Liver (tissue), 9 donors: Measurements from ENCODE around the gene PTPRS. TPM values are rescaled to one million over a fixed set of nuclear protein-coding genes. Genes with fewer than 3 reads are reported as not detected.

Experiments used
- DNase-seq: peaks from one replicate; pipeline ENCODE4 v3.0.0-alpha.2; 2017; ENCODE audit warnings: low spot score
- H3K27ac ChIP-seq, 2 donors: one replicate each; pipeline ENCODE4 v1.7.0; 2013; ENCODE audit warnings: inconsistent platforms in 2 of 2, low read length in 2 of 2, control low read depth in 1 of 2, low read depth in 1 of 2, mild to moderate bottlenecking in 1 of 2
- H3K27me3 ChIP-seq, 4 donors: one replicate each; pipeline versions ENCODE4 v1.6.1 to v1.7.0; 2013; ENCODE audit warnings: low read length in 3 of 4, inconsistent platforms in 1 of 4, mild to moderate bottlenecking in 1 of 4, moderate library complexity in 1 of 4; ENCODE audit not compliant: control insufficient read depth in 4 of 4, insufficient read depth in 4 of 4
- H3K36me3 ChIP-seq, 4 donors: one replicate each; pipeline versions ENCODE4 v1.6.1 to v1.7.0; 2013; ENCODE audit warnings: low read length in 3 of 4, mild to moderate bottlenecking in 3 of 4, low read depth in 1 of 4, moderate library complexity in 1 of 4; ENCODE audit not compliant: control insufficient read depth in 4 of 4, insufficient read depth in 3 of 4
- H3K4me1 ChIP-seq, 4 donors: one replicate each; pipeline versions ENCODE4 v1.6.1 to v1.7.0; 2013; ENCODE audit warnings: low read length in 3 of 4, mild to moderate bottlenecking in 3 of 4, moderate library complexity in 1 of 4; ENCODE audit not compliant: control insufficient read depth in 4 of 4, insufficient read depth in 4 of 4
- H3K4me3 ChIP-seq, 3 donors: one replicate each; pipeline versions ENCODE4 v1.6.1 to v1.7.0; 2013; ENCODE audit warnings: low read length in 3 of 3, control low read depth in 1 of 3, low read depth in 1 of 3, mild to moderate bottlenecking in 1 of 3
- H3K9ac ChIP-seq, 2 donors: one replicate each; pipeline ENCODE4 v1.7.0; 2013; ENCODE audit warnings: low read length in 2 of 2, mild to moderate bottlenecking in 2 of 2, moderate library complexity in 2 of 2, control low read depth in 1 of 2, low read depth in 1 of 2
- H3K9me3 ChIP-seq, 4 donors: one replicate each; pipeline versions ENCODE4 v1.6.1 to v1.7.0; 2013; ENCODE audit warnings: low read length in 3 of 4; ENCODE audit not compliant: control insufficient read depth in 4 of 4
- FOXA2 ChIP-seq: IDR thresholded peaks from 2 replicates; pipeline ENCODE4 v1.6.1; 2016; ENCODE audit warnings: antibody characterized with exemption
- GABPA ChIP-seq, 2 donors: IDR thresholded peaks in 1 of 2; conservative IDR thresholded peaks in 1 of 2; 2 replicates each; pipeline ENCODE4 v1.6.1; 2016; ENCODE audit warnings: antibody characterized with exemption in 2 of 2, mild to moderate bottlenecking in 1 of 2, moderate library complexity in 1 of 2
- HNF4A ChIP-seq, 2 donors: conservative IDR thresholded peaks; 2 replicates each; pipeline ENCODE4 v1.6.1; 2016; ENCODE audit warnings: antibody characterized with exemption in 2 of 2, mild to moderate bottlenecking in 2 of 2
- HNF4G ChIP-seq: IDR thresholded peaks from 2 replicates; pipeline ENCODE4 v1.6.1; 2016; ENCODE audit warnings: antibody characterized with exemption
- JUND ChIP-seq, 2 donors: IDR thresholded peaks; 2 replicates each; pipeline ENCODE4 v1.6.1; 2016; ENCODE audit warnings: antibody characterized with exemption in 2 of 2
- NR2F2 ChIP-seq: IDR thresholded peaks from 2 replicates; pipeline ENCODE4 v1.6.1; 2016; ENCODE audit warnings: antibody characterized with exemption
- RXRA ChIP-seq, 2 donors: IDR thresholded peaks; 2 replicates each; pipeline ENCODE4 v1.6.1; 2017 to 2018; ENCODE audit warnings: antibody characterized with exemption in 2 of 2, mild to moderate bottlenecking in 1 of 2
- SP1 ChIP-seq: IDR thresholded peaks from 2 replicates; pipeline ENCODE4 v1.6.1; 2018; ENCODE audit warnings: antibody characterized with exemption, mild to moderate bottlenecking
- YY1 ChIP-seq: IDR thresholded peaks from 2 replicates; pipeline ENCODE4 v1.6.1; 2016; ENCODE audit warnings: antibody characterized with exemption, mild to moderate bottlenecking
- WGBS: extraction: QIAGEN DNeasy Blood & Tissue Kit; methylation state at CpG from one replicate; pipeline ENCODE4 v1.1.7; 2013; 5-methylcytosine and 5-hydroxymethylcytosine counted together
- polyA plus RNA-seq, 2 donors: library from polyadenylated mRNA; stranded (reverse) in 1 of 2; unstranded in 1 of 2; fragments of 200-250 nt in 1 of 2; fragments of >200 nt in 1 of 2; fragmentation: Nextera tagmentation in 1 of 2; extraction: Ambion mirVana in 1 of 2; gene quantifications; one replicate each; pipeline versions ENCODE4 v1.2.1 to v1.2.3, GENCODE V29; 2013 to 2015
- total RNA-seq, 2 donors: library from RNA; depleted of rRNA; stranded (reverse); fragments of >200 nt; gene quantifications; one replicate each; pipeline ENCODE4 v1.2.3, GENCODE V29; 2014
- TF ChIP-seq, protein P1 (sequence below): IDR thresholded peaks from 2 replicates; pipeline ENCODE4 v1.6.1; 2016; ENCODE audit warnings: antibody characterized with exemption
- TF ChIP-seq, protein P2 (sequence below): IDR thresholded peaks from 2 replicates; pipeline ENCODE4 v1.6.1; 2016; ENCODE audit warnings: antibody characterized with exemption, mild to moderate bottlenecking
- TF ChIP-seq, protein P3 (sequence below): IDR thresholded peaks from 2 replicates; pipeline ENCODE4 v1.6.1; 2016; ENCODE audit warnings: antibody characterized with exemption
- TF ChIP-seq, protein P4 (sequence below): IDR thresholded peaks from 2 replicates; pipeline ENCODE4 v1.6.1; 2016; ENCODE audit warnings: antibody characterized with exemption
- TF ChIP-seq, protein P5 (sequence below): fragments of 150-350 bp; IDR thresholded peaks from 2 replicates; pipeline ENCODE4 v1.5.1; 2017; ENCODE audit warnings: improper control_type of control experiment, low read depth, low read length; ENCODE audit not compliant: missing input control
- donor health status: healthy.
- donor health status: healthy.
- donor health status: healthy.
- donor health status: healthy.
- donor health status: healthy.

PTPRS gene
- total RNA-seq: 10 to 100 TPM; 33.2 to 49.7 TPM
- polyA plus RNA-seq: 1 to 10 TPM; 1.3 to 7.3 TPM

DNA sequence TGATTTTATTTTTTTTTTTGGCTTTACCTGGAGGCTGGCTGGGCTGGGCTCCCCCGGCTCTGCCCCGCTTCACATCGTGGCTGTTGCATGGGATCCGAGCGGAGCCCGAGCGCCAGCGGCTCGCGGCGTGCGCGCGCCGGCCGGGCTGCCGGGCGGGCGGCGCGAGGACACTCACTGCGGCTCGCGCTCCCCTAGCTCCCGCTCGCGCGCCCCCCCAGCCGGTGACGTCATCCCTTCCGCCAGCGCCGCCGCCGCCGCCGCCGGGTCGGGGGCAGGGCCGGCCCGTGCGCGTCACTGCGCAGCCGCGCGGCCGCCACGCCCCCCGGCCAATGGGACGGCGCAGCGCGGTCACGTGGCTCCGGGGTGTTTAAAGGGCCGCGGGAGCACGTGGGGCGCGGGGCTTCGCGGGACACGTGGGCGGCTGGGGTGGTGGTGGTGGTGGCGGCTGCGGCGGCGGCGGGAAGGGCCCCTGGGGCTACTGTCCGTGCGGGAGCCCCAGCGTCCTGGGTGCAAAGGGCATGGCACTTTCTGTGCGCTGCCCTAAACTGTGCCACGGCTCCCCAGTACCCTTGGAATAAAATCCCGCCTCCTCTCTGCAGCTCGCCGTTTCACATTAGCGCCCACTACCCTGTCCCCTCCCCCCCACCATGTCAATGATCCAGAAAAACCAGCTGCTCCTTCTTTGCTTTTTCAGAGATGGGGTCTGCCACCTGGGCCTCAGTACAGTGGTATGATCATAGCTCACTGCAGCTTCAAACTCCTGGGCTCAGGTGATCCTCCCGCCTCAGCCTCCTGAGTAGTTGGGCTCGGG lies at the start of gene PTPRS:
TSS of gene PTPRS (minus strand) at position 176 of the 811 bp plus-strand sequence. CDS start 54,672 bp downstream, outside the sequence.
- Histone ChIP-seq H3K9me3 (no peaks in the 10 kb centered on the region), H3K4me1 (peaks cover 0 to 10% (median 2%) of the 10 kb centered on the region in 4 donors), H3K36me3 (no peaks in the 10 kb centered on the region), H3K4me3 (peak within 1 kb of the TSS in 2 of 3 donors; percentile 33 to 56), H3K27ac (no peak within 1 kb of the TSS), H3K9ac (no peak within 1 kb of the TSS), H3K27me3 (peaks cover 0 to 13% (median 2%) of the 10 kb centered on the region in 4 donors)
- 8% methylated on average over 81 of the region's 81 CpGs for WGBS
- DNase-seq: peak; percentile 64
- no peak for TF ChIP-seq YY1
- no peak for TF ChIP-seq GABPA (IDR thresholded peaks at IDR 0.05 in 1 of 2, conservative IDR thresholded peaks at IDR 0.05 in 1 of 2)
- TF ChIP-seq NR2F2: no peak
- TF ChIP-seq, protein P1, sequence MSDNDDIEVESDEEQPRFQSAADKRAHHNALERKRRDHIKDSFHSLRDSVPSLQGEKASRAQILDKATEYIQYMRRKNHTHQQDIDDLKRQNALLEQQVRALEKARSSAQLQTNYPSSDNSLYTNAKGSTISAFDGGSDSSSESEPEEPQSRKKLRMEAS: no peak
- no peak for TF ChIP-seq SP1
- TF ChIP-seq FOXA2: no peak
- TF ChIP-seq, protein P2, sequence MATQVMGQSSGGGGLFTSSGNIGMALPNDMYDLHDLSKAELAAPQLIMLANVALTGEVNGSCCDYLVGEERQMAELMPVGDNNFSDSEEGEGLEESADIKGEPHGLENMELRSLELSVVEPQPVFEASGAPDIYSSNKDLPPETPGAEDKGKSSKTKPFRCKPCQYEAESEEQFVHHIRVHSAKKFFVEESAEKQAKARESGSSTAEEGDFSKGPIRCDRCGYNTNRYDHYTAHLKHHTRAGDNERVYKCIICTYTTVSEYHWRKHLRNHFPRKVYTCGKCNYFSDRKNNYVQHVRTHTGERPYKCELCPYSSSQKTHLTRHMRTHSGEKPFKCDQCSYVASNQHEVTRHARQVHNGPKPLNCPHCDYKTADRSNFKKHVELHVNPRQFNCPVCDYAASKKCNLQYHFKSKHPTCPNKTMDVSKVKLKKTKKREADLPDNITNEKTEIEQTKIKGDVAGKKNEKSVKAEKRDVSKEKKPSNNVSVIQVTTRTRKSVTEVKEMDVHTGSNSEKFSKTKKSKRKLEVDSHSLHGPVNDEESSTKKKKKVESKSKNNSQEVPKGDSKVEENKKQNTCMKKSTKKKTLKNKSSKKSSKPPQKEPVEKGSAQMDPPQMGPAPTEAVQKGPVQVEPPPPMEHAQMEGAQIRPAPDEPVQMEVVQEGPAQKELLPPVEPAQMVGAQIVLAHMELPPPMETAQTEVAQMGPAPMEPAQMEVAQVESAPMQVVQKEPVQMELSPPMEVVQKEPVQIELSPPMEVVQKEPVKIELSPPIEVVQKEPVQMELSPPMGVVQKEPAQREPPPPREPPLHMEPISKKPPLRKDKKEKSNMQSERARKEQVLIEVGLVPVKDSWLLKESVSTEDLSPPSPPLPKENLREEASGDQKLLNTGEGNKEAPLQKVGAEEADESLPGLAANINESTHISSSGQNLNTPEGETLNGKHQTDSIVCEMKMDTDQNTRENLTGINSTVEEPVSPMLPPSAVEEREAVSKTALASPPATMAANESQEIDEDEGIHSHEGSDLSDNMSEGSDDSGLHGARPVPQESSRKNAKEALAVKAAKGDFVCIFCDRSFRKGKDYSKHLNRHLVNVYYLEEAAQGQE: no peak
- TF ChIP-seq, protein P3, sequence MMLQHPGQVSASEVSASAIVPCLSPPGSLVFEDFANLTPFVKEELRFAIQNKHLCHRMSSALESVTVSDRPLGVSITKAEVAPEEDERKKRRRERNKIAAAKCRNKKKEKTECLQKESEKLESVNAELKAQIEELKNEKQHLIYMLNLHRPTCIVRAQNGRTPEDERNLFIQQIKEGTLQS: no peak
- TF ChIP-seq, protein P4, sequence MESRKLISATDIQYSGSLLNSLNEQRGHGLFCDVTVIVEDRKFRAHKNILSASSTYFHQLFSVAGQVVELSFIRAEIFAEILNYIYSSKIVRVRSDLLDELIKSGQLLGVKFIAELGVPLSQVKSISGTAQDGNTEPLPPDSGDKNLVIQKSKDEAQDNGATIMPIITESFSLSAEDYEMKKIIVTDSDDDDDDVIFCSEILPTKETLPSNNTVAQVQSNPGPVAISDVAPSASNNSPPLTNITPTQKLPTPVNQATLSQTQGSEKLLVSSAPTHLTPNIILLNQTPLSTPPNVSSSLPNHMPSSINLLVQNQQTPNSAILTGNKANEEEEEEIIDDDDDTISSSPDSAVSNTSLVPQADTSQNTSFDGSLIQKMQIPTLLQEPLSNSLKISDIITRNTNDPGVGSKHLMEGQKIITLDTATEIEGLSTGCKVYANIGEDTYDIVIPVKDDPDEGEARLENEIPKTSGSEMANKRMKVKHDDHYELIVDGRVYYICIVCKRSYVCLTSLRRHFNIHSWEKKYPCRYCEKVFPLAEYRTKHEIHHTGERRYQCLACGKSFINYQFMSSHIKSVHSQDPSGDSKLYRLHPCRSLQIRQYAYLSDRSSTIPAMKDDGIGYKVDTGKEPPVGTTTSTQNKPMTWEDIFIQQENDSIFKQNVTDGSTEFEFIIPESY: no peak
- TF ChIP-seq, protein P5, sequence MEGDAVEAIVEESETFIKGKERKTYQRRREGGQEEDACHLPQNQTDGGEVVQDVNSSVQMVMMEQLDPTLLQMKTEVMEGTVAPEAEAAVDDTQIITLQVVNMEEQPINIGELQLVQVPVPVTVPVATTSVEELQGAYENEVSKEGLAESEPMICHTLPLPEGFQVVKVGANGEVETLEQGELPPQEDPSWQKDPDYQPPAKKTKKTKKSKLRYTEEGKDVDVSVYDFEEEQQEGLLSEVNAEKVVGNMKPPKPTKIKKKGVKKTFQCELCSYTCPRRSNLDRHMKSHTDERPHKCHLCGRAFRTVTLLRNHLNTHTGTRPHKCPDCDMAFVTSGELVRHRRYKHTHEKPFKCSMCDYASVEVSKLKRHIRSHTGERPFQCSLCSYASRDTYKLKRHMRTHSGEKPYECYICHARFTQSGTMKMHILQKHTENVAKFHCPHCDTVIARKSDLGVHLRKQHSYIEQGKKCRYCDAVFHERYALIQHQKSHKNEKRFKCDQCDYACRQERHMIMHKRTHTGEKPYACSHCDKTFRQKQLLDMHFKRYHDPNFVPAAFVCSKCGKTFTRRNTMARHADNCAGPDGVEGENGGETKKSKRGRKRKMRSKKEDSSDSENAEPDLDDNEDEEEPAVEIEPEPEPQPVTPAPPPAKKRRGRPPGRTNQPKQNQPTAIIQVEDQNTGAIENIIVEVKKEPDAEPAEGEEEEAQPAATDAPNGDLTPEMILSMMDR: no peak
- no peak for TF ChIP-seq HNF4G
- TF ChIP-seq RXRA (IDR thresholded peaks at IDR 0.05): no peak

DNA sequence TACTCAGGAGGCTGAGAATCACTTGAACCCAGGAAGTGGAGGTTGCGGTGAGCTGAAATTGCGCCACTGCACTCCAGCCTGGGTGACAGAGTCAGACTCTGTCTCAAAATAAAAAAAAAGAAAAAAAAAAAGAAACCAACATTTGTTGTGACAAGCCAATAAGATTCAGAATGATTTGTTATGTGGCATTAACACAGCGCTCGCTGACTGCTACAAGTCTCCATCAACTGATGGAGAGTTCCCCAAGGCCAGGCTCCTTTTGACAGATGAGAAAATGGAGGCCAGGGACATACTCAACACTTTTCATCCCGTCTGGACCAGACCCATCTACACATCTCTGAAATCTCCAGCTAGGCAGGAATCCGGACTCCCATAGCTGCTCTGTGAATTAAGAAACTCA lies 48.7 kb upstream of the PTPRS start:
- no peak for DNase-seq
- Histone ChIP-seq H3K36me3 (no peaks in the 10 kb centered on the region), H3K9ac (no peak overlapping the region), H3K27me3 (peaks cover 0 to 11% (median 1%) of the 10 kb centered on the region in 4 donors), H3K27ac (no peak overlapping the region), H3K4me1 (no peaks in the 10 kb centered on the region), H3K9me3 (peaks cover 0 to 3% (median under 1%) of the 10 kb centered on the region in 4 donors), H3K4me3 (no peak overlapping the region)
- 80% methylated on average over 6 of the region's 6 CpGs for WGBS
- TF ChIP-seq, protein P4: no peak
- TF ChIP-seq JUND (IDR thresholded peaks at IDR 0.05): no peak
- no peak for TF ChIP-seq NR2F2
- no peak for TF ChIP-seq YY1
- TF ChIP-seq GABPA (IDR thresholded peaks at IDR 0.05 in 1 of 2, conservative IDR thresholded peaks at IDR 0.05 in 1 of 2): no peak
- no peak for TF ChIP-seq SP1
- TF ChIP-seq, protein P1: no peak
- TF ChIP-seq RXRA (IDR thresholded peaks at IDR 0.05): no peak
- TF ChIP-seq, protein P5: no peak
- TF ChIP-seq HNF4A (conservative IDR thresholded peaks at IDR 0.05): no peak
